Stimulated activated naive CD8-positive, alpha-beta T cell treated with anti-CD3 and anti-CD28 coated beads, Interleukin-15, Interleukin-2, amounts not matched to agents 100 U/mL and 50 U/mL, for 24 hours (primary cell): ENCODE results near the gene ZFHX3.

Experiments
- ATAC-seq: fragments of 150-1000 bp; cut with Tn5 transposase; one replicate; pipeline ENCODE4 v1.10.0; 2021
- DNase-seq: peaks from one replicate; pipeline ENCODE4 v3.0.0; 2021

The ZFHX3 gene

DNA sequence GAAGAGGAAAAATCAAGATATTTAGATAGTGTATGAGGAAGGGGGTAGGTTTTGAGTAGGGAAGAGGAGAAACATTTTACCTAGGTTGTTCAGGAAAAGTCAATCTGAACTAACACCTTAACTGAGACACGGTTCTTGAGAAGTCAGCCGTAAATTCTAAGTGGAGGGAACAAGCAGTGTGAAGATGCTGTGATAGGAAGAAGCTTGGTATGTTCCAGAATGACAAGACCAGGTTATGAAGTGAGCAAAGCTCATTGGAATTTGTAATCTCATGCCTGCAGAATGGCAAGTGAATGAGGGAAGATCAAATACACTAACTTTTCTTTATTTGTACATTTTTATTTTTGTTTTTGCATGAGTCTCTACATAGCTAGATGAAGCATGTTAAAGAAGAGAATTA lies 307.6 kb downstream of the ZFHX3 start:
- DNase-seq (no peak), ATAC-seq (no peak)

DNA sequence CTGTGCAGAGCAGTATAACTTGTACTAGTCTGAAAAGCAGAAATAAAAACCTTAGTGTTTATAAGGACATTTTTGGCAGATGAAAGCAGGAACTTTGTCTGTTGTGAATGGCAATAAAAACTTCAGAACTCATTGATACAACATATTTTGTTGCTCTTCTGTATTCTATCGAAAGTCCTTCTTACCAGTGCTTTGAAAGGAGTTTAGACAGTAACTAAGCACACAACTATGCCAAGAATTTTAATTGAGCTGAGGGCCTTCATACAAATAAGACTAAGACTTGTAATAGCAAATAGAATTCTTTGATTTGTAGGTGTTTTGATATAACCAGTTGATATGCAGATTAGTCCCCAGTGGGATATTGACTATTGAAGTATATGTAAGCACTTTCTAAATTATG lies 308.4 kb downstream of the ZFHX3 start:
- ATAC-seq (no peak), DNase-seq (no peak)

DNA sequence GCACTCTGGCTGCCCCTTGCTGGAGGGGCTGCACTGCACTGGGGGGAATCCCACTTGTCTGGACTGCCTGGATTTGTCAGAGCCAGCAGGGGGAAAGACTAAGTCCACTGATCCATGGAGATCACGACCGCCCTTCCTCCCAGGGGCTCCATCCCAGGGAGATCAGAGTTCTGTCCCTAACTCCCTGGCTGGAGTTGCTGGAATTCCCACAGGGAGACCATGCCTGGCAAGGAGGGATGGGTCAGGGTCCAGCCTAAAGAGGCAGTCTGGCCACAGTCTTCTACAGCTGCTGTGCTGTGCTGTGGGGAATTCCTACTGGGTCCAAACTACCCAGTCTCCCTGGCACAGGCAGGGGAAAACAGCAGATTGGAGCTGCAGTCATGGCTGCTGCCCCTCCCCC lies 311.9 kb downstream of the ZFHX3 start:
- ATAC-seq = no peak
- DNase-seq = no peak
